ENCODE measurements around the gene CRELD2. TPM values are rescaled to one million over a fixed set of nuclear protein-coding genes. Genes with fewer than 3 reads are reported as not detected.
"Not testable (repeated sequence)": the region's sequence is repeated elsewhere in the genome, so short reads cannot be mapped to it uniquely, and the experiment has no call there.

Gene CRELD2
- polyA plus RNA-seq, 1 donor from 2014 or later = 83.2 TPM

DNA sequence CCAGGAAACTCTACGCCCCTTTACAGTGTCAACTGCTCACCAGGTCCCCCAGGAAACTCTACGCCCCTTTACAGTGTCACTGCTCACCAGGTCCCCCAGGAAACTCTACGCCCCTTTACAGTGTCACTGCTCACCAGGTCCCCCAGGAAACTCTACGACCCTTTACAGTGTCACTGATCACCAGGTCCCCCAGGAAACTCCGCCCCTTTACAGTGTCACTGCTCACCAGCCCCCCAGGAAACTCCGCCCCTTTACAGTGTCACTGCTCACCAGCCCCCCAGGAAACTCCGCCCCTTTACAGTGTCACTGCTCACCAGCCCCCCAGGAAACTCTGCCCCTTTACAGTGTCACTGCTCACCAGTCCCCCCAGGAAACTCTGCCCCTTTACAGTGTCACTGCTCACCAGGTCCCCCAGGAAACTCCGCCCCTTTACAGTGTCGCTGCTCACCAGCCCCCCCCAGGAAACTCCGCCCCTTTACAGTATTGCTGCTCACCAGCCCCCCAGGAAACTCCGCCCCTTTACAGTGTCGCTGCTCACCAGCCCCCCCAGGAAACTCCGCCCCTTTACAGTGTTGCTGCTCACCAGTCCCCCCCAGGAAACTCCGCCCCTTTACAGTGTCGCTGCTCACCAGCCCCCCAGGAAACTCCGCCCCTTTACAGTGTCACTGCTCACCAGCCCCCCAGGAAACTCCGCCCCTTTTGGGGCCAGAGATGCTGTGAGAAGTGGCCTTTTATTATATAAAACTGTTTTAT lies 26.8 kb downstream of the CRELD2 start:
- not testable (repeated sequence) for H3K36me3 ChIP-seq (ENCODE audit: insufficient read depth, low read length); H3K9me2 ChIP-seq (ENCODE audit: insufficient read depth, low read length); H3K27ac ChIP-seq (ENCODE audit: low read length); H3F3A ChIP-seq (ENCODE audit: insufficient read depth, low read length, poor library complexity, severe bottlenecking); H4K20me1 ChIP-seq (ENCODE audit: insufficient read depth); H3K9ac ChIP-seq (ENCODE audit: low read length); H3K79me2 ChIP-seq (replicated peaks; ENCODE audit: insufficient read depth, low read length); H3K4me2 ChIP-seq (ENCODE audit: low read length); H3K4me3 ChIP-seq (ENCODE audit: low read length); H3K9me3 ChIP-seq (ENCODE audit: low read length); H2AFZ ChIP-seq (ENCODE audit: low read depth, low read length); H3K27me3 ChIP-seq (ENCODE audit: insufficient read depth, low read depth, low read length)

GRCh38 chr22:49946612-49947295 lies 28.3 kb downstream of the CRELD2 start:
- Histone ChIP-seq H3K79me2 (replicated peaks; ENCODE audit: insufficient read depth, low read length) (no peaks in the 10 kb centered on the region), H3F3A (ENCODE audit: insufficient read depth, low read length, poor library complexity, severe bottlenecking) (no peaks in the 10 kb centered on the region), H3K4me2 (ENCODE audit: low read length) (no peak overlapping the region), H3K36me3 (ENCODE audit: insufficient read depth, low read length) (no peaks in the 10 kb centered on the region), H4K20me1 (ENCODE audit: insufficient read depth) (no peaks in the 10 kb centered on the region), H3K9me2 (ENCODE audit: insufficient read depth, low read length) (no peaks in the 10 kb centered on the region), H3K9me3 (ENCODE audit: low read length) (no peaks in the 10 kb centered on the region), H3K9ac (ENCODE audit: low read length) (no peak overlapping the region), H3K4me3 (ENCODE audit: low read length) (no peak overlapping the region), H2AFZ (ENCODE audit: low read depth, low read length) (no peak overlapping the region), H3K27ac (ENCODE audit: low read length) (no peak overlapping the region), H3K27me3 (ENCODE audit: insufficient read depth, low read depth, low read length) (no peaks in the 10 kb centered on the region)
- TF ChIP-seq SMC3 (conservative IDR thresholded peaks at IDR 0.05; ENCODE audit: poor library complexity) (no peak), TAF1 (IDR thresholded peaks at IDR 0.05; ENCODE audit: low read depth) (no peak), EZH2 (IDR thresholded peaks at IDR 0.05; ENCODE audit: borderline replicate concordance, insufficient read depth, low read length, poor library complexity, severe bottlenecking) (no peak), REST (IDR thresholded peaks at IDR 0.05; ENCODE audit: borderline replicate concordance) (no peak), POLR2AphosphoS5 (IDR thresholded peaks at IDR 0.05) (no peak), EP300 (conservative IDR thresholded peaks at IDR 0.05; ENCODE audit: poor library complexity, severe bottlenecking) (no peak), RAD21 (conservative IDR thresholded peaks at IDR 0.05) (no peak)

GRCh38 chr22:49947296-49947622 lies 28.8 kb downstream of the CRELD2 start:
- no peak overlapping the region for H2AFZ ChIP-seq (ENCODE audit: low read depth, low read length)
- H3K27me3 ChIP-seq (ENCODE audit: insufficient read depth, low read depth, low read length) = no peaks in the 10 kb centered on the region
- no peak overlapping the region for H3K4me2 ChIP-seq (ENCODE audit: low read length)
- no peaks in the 10 kb centered on the region for H3F3A ChIP-seq (ENCODE audit: insufficient read depth, low read length, poor library complexity, severe bottlenecking)
- H3K4me3 ChIP-seq (ENCODE audit: low read length) = no peak overlapping the region
- no peak overlapping the region for H3K27ac ChIP-seq (ENCODE audit: low read length)
- no peaks in the 10 kb centered on the region for H3K36me3 ChIP-seq (ENCODE audit: insufficient read depth, low read length)
- no peaks in the 10 kb centered on the region for H3K79me2 ChIP-seq (replicated peaks; ENCODE audit: insufficient read depth, low read length)
- no peak overlapping the region for H3K9ac ChIP-seq (ENCODE audit: low read length)
- TF ChIP-seq POLR2AphosphoS5 (IDR thresholded peaks at IDR 0.05) (no peak), CTCF (IDR thresholded peaks at IDR 0.05; ENCODE audit: poor library complexity, severe bottlenecking) (no peak), REST (IDR thresholded peaks at IDR 0.05; ENCODE audit: borderline replicate concordance) (no peak), RAD21 (conservative IDR thresholded peaks at IDR 0.05) (no peak), MXI1 (conservative IDR thresholded peaks at IDR 0.05; ENCODE audit: poor library complexity, severe bottlenecking) (no peak), TAF1 (IDR thresholded peaks at IDR 0.05; ENCODE audit: low read depth) (no peak), EP300 (conservative IDR thresholded peaks at IDR 0.05; ENCODE audit: poor library complexity, severe bottlenecking) (no peak), EZH2 (IDR thresholded peaks at IDR 0.05; ENCODE audit: borderline replicate concordance, insufficient read depth, low read length, poor library complexity, severe bottlenecking) (no peak)
- no peaks in the 10 kb centered on the region for H3K9me2 ChIP-seq (ENCODE audit: insufficient read depth, low read length)
- no peaks in the 10 kb centered on the region for H4K20me1 ChIP-seq (ENCODE audit: insufficient read depth)
- no peaks in the 10 kb centered on the region for H3K9me3 ChIP-seq (ENCODE audit: low read length)

Measured in neural cell (in vitro differentiated cells).